Chondrocyte (in vitro differentiated cells): ENCODE results near the gene ZBTB40. TPM values are rescaled to one million over a fixed set of nuclear protein-coding genes. Genes with fewer than 3 reads are reported as not detected.

Experiments
- DNase-seq: peaks from one replicate; pipeline ENCODE4 v3.0.0; 2021; ENCODE audit warnings: mixed read lengths, low spot score
- H3K27ac Mint-ChIP-seq: one replicate; pipeline ENCODE4 v1.8.0; 2021; ENCODE audit warnings: mild to moderate bottlenecking, moderate library complexity, mixed read lengths; ENCODE audit not compliant: unreplicated experiment
- H3K27me3 Mint-ChIP-seq: 2 replicates; pipeline ENCODE4 v1.8.0; 2021; ENCODE audit warnings: low read depth, mixed read lengths
- H3K36me3 Mint-ChIP-seq: 2 replicates; pipeline ENCODE4 v1.8.0; 2021; ENCODE audit warnings: low read depth, mixed read lengths
- H3K4me1 Mint-ChIP-seq: 2 replicates; pipeline ENCODE4 v1.8.0; 2021; ENCODE audit warnings: low read depth, mild to moderate bottlenecking, mixed read lengths
- H3K4me3 Mint-ChIP-seq: one replicate; pipeline ENCODE4 v1.8.0; 2021; ENCODE audit warnings: mild to moderate bottlenecking, moderate library complexity, mixed read lengths; ENCODE audit not compliant: unreplicated experiment
- H3K9me3 Mint-ChIP-seq: 2 replicates; pipeline ENCODE4 v1.8.0; 2021; ENCODE audit warnings: low read depth, mixed read lengths
- total RNA-seq: library from RNA; stranded (reverse); gene quantifications from 3 replicates; pipeline ENCODE4 v1.2.1, GENCODE V29; 2021
- TF ChIP-seq, protein P1 (sequence below): fragments of 200-600 bp; sonication (generic); IDR thresholded peaks from 2 replicates; pipeline ENCODE4 v1.5.0; 2021; ENCODE audit warnings: antibody characterized with exemption, mild to moderate bottlenecking, moderate library complexity

Gene ZBTB40
- total RNA-seq, 1 donor from 2014 or later, result 16.3 TPM

DNA sequence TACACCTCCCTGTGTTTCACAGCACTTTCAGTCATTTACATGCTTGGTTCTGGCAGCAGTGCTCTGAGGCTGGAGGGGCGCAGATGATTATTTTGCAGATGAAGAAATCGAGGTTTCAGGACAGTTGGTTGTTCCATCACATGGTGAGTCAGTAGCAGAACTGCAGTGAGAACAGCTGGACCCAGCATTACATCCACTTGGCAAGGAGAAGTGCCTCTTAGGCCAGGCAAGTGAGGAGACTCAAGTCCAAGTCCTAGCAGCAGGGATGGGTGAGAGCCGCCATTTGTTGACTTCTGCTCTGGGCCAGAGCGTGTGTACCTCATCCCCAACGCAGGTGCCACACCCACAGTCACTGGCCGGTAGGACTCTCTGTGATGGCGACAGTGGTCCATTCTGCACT is 84.9 kb downstream of the ZBTB40 start:
- Mint-ChIP-seq H3K4me1 (peaks cover 7% of the 10 kb centered on the region), H3K36me3 (no peaks in the 10 kb centered on the region), H3K9me3 (no peaks in the 10 kb centered on the region), H3K4me3 (no peak overlapping the region), H3K27ac (no peak overlapping the region), H3K27me3 (no peaks in the 10 kb centered on the region)
- DNase-seq, result no peak
- TF ChIP-seq, protein P1, sequence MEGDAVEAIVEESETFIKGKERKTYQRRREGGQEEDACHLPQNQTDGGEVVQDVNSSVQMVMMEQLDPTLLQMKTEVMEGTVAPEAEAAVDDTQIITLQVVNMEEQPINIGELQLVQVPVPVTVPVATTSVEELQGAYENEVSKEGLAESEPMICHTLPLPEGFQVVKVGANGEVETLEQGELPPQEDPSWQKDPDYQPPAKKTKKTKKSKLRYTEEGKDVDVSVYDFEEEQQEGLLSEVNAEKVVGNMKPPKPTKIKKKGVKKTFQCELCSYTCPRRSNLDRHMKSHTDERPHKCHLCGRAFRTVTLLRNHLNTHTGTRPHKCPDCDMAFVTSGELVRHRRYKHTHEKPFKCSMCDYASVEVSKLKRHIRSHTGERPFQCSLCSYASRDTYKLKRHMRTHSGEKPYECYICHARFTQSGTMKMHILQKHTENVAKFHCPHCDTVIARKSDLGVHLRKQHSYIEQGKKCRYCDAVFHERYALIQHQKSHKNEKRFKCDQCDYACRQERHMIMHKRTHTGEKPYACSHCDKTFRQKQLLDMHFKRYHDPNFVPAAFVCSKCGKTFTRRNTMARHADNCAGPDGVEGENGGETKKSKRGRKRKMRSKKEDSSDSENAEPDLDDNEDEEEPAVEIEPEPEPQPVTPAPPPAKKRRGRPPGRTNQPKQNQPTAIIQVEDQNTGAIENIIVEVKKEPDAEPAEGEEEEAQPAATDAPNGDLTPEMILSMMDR, result no peak

DNA sequence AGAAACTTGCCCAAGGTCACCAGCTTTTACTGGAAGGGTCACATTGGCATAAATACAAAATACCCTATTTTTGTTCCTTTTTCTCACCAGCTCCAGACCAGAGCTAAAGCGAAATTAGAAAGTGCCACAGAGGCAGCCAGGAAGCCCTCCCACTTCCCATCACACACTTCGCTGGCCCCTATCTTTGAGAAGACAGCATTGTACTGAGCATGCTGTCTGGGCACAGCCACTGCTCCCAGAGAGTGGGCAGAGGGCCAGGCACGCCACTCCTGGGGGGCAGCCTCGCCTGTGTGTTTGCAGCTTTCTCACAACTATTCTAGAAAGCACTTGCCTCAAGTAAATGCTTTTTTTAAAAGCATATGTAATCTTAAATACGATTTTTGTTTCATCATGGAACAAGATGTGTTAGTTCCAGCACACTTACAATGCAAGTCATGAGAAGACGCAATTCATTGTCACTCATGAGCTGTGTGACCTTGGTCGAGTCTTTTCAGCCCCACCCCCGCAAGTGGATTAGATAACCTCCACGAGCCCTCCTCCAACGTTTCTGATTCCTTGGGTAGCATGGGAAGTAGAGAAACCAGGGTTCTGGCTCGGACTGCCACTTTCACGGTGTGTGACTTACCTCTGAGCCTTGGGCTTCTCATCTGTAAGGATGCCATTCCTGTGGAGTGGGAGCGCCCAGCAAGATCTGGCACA is 85.9 kb downstream of the ZBTB40 start:
- H3K27ac Mint-ChIP-seq, result no peak overlapping the region
- H3K9me3 Mint-ChIP-seq, result no peaks in the 10 kb centered on the region
- DNase-seq, result no peak
- no peak overlapping the region for H3K4me3 Mint-ChIP-seq
- no peaks in the 10 kb centered on the region for H3K36me3 Mint-ChIP-seq
- H3K4me1 Mint-ChIP-seq, result peaks cover 7% of the 10 kb centered on the region
- no peaks in the 10 kb centered on the region for H3K27me3 Mint-ChIP-seq
- TF ChIP-seq, protein P1, result no peak

DNA sequence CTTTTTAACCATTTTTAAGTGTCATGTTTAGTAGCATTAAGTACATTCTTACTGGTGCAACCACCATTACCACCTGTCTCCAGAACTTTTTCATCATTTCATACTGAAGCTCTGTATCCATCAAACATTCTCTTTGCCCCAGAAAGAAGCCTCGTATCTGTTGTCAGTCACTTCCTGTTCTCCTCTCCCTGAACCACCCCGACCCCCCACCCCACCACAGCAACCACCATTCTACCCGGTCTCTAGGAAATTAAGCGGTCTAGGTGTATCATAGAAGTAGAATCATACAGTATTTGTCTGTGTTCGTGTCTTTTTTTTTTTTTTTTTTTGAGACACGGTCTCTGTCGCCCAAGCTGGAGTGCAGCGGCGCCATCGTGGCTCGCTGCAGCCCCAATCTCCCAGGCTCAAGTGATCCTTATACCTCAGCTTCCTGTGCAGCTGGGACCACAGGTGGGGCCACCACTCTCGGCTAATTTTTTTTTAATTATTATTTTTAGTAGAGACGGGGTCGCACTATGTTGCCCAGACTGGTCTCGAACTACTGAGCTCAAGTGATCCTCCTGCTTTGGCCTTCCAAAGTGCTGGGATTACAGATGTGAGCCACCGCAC is 88.0 kb downstream of the ZBTB40 start:
- Mint-ChIP-seq H3K4me1 (peaks cover 7% of the 10 kb centered on the region), H3K9me3 (no peaks in the 10 kb centered on the region), H3K27me3 (peaks cover 9% of the 10 kb centered on the region), H3K4me3 (no peak overlapping the region), H3K36me3 (peaks cover 2% of the 10 kb centered on the region), H3K27ac (no peak overlapping the region)
- DNase-seq, result no peak
- TF ChIP-seq, protein P1, result no peak

DNA sequence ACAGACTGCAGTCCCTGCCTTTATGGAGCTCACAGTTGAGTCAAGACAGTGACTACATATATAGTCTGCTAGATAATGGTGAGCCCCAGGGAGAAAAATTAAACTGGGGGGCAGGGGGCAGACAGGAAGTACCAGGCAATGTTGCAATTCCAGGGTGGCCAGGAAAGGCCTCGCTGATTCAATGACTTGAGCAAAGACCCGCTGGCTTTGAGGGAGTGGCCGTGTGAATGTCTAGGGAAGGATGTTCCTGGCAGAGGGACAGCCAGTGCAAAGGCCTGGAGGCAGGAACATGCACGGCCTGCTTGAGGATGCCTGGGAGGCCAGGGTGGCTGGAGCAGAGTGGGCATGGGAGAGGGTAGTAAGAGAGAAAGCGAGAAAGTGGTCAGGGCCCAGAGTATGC is 88.7 kb downstream of the ZBTB40 start:
- Mint-ChIP-seq H3K9me3 (no peaks in the 10 kb centered on the region), H3K4me1 (peaks cover 7% of the 10 kb centered on the region), H3K4me3 (no peak overlapping the region), H3K36me3 (peaks cover 2% of the 10 kb centered on the region), H3K27me3 (peaks cover 12% of the 10 kb centered on the region), H3K27ac (no peak overlapping the region)
- TF ChIP-seq, protein P1, result no peak
- DNase-seq, result no peak

DNA sequence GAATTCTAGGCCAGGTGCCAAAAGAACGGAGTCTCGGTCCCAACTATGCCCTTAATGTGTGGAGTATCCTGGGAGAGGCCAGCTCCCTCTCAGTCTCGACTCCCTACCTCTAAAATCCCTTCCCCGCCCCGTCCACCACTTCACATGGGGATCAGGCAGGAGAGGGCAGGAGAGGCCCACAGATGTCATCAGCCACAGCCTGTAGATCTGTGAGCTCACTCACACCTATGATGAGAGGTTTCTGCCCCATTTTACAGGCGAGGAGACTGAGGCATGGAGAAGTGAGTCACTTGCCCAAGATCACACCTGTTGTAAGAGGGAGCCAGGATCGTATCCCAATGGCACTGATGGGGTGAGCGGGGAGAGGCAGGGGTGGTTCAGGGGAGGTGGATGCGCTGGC is 91.2 kb downstream of the ZBTB40 start:
- Mint-ChIP-seq H3K9me3 (no peaks in the 10 kb centered on the region), H3K27me3 (peaks cover 35% of the 10 kb centered on the region), H3K27ac (no peak overlapping the region), H3K4me1 (peaks cover 7% of the 10 kb centered on the region), H3K36me3 (peaks cover 2% of the 10 kb centered on the region), H3K4me3 (no peak overlapping the region)
- TF ChIP-seq, protein P1, result no peak
- no peak for DNase-seq
